Liver (tissue), 3 donors: ENCODE measurements around the gene C9orf85.

Experiments used
- ATF3 ChIP-seq: IDR thresholded peaks from 2 replicates; pipeline ENCODE4 v1.6.1; 2016; ENCODE audit warnings: antibody characterized with exemption
- CTCF ChIP-seq: fragments of 150-350 bp; IDR thresholded peaks from 2 replicates; pipeline ENCODE4 v1.5.1; 2017; ENCODE audit warnings: improper control_type of control experiment, low read depth, low read length; ENCODE audit not compliant: missing input control
- EGR1 ChIP-seq, 2 donors: IDR thresholded peaks; 2 replicates each; pipeline ENCODE4 v1.6.1; 2016 to 2018; ENCODE audit warnings: antibody characterized with exemption in 2 of 2, low read depth in 2 of 2
- FOXA1 ChIP-seq: IDR thresholded peaks from 2 replicates; pipeline ENCODE4 v1.6.1; 2016; ENCODE audit warnings: antibody characterized with exemption
- GABPA ChIP-seq, 2 donors: IDR thresholded peaks in 1 of 2; conservative IDR thresholded peaks in 1 of 2; 2 replicates each; pipeline ENCODE4 v1.6.1; 2016; ENCODE audit warnings: antibody characterized with exemption in 2 of 2, mild to moderate bottlenecking in 1 of 2, moderate library complexity in 1 of 2
- HNF4A ChIP-seq, 2 donors: conservative IDR thresholded peaks; 2 replicates each; pipeline ENCODE4 v1.6.1; 2016; ENCODE audit warnings: antibody characterized with exemption in 2 of 2, mild to moderate bottlenecking in 2 of 2
- JUND ChIP-seq, 2 donors: IDR thresholded peaks; 2 replicates each; pipeline ENCODE4 v1.6.1; 2016; ENCODE audit warnings: antibody characterized with exemption in 2 of 2
- MAX ChIP-seq: IDR thresholded peaks from 2 replicates; pipeline ENCODE4 v1.6.1; 2016; ENCODE audit warnings: antibody characterized with exemption
- NR2F2 ChIP-seq: IDR thresholded peaks from 2 replicates; pipeline ENCODE4 v1.6.1; 2016; ENCODE audit warnings: antibody characterized with exemption
- RAD21 ChIP-seq, 2 donors: IDR thresholded peaks; 2 replicates each; pipeline ENCODE4 v1.6.1; 2016; ENCODE audit warnings: antibody characterized with exemption in 2 of 2, mild to moderate bottlenecking in 2 of 2
- REST ChIP-seq: IDR thresholded peaks from 2 replicates; pipeline ENCODE4 v1.6.1; 2016; ENCODE audit warnings: antibody characterized with exemption, mild to moderate bottlenecking
- SP1 ChIP-seq: IDR thresholded peaks from 2 replicates; pipeline ENCODE4 v1.6.1; 2018; ENCODE audit warnings: antibody characterized with exemption, mild to moderate bottlenecking
- TAF1 ChIP-seq: conservative IDR thresholded peaks from 2 replicates; pipeline ENCODE4 v1.6.1; 2016; ENCODE audit warnings: antibody characterized with exemption, mild to moderate bottlenecking
- YY1 ChIP-seq: IDR thresholded peaks from 2 replicates; pipeline ENCODE4 v1.6.1; 2016; ENCODE audit warnings: antibody characterized with exemption, mild to moderate bottlenecking
- donor health status: healthy.
- donor health status: healthy.

- TF ChIP-seq CTCF (no peak), ATF3 (no peak), SP1 (no peak), RAD21 (IDR thresholded peaks at IDR 0.05) (no peak), REST (no peak), TAF1 (no peak), JUND (IDR thresholded peaks at IDR 0.05) (no peak), EGR1 (IDR thresholded peaks at IDR 0.05; ENCODE audit: low read depth in 2 of 2) (no peak), HNF4A (conservative IDR thresholded peaks at IDR 0.05) (no peak), MAX (no peak), GABPA (IDR thresholded peaks at IDR 0.05 in 1 of 2, conservative IDR thresholded peaks at IDR 0.05 in 1 of 2) (no peak), NR2F2 (no peak), YY1 (no peak), FOXA1 (no peak)
Observed at GRCh38 chr9:71968541-71969090, 57.2 kb downstream of the C9orf85 start.
